GM23338 (cell line): ENCODE data around the gene AQP5. TPM values are rescaled to one million over a fixed set of nuclear protein-coding genes. Genes with fewer than 3 reads are reported as not detected.

Experiments
- ATAC-seq: fragments of 200-7000 bp; cut with Tn5 transposase; 3 replicates; pipeline ENCODE4 v1.9.1; 2020
- DNase-seq: peaks from one replicate; pipeline ENCODE4 v3.0.0-alpha.2; 2015; ENCODE audit warnings: low spot score
- H2AFZ ChIP-seq: fragments of 200-600 bp; sonication (generic); 2 replicates; pipeline ENCODE4 v1.8.0; 2016; ENCODE audit warnings: antibody characterized with exemption, mild to moderate bottlenecking, moderate library complexity
- H3F3A ChIP-seq: fragments of 200-600 bp; sonication (generic); replicated peaks from 2 replicates; pipeline ENCODE4 v1.8.0; 2017; ENCODE audit warnings: antibody characterized with exemption, mixed run types, low read depth
- H3K27ac ChIP-seq: fragments of 200-600 bp; sonication (generic); 2 replicates; pipeline ENCODE4 v1.6.1; 2016; ENCODE audit warnings: low read depth
- H3K27me3 ChIP-seq: fragments of 200-600 bp; sonication (generic); 2 replicates; pipeline ENCODE4 v1.8.0; 2016; ENCODE audit warnings: mild to moderate bottlenecking, mixed run types, moderate library complexity; ENCODE audit not compliant: insufficient read depth
- H3K36me3 ChIP-seq: fragments of 200-600 bp; sonication (generic); 2 replicates; pipeline ENCODE4 v1.8.0; 2016; ENCODE audit warnings: mild to moderate bottlenecking; ENCODE audit not compliant: insufficient read depth
- H3K4me1 ChIP-seq: fragments of 200-600 bp; sonication (generic); 2 replicates; pipeline ENCODE4 v1.8.0; 2016; ENCODE audit warnings: mild to moderate bottlenecking, moderate library complexity; ENCODE audit not compliant: insufficient read depth
- H3K4me2 ChIP-seq: fragments of 200-600 bp; sonication (generic); 2 replicates; pipeline ENCODE4 v1.7.1; 2017; ENCODE audit warnings: mixed run types
- H3K4me3 ChIP-seq: fragments of 200-600 bp; sonication (generic); 2 replicates; pipeline ENCODE4 v1.6.1; 2016; ENCODE audit warnings: mixed run types
- H3K79me2 ChIP-seq: fragments of 200-600 bp; sonication (generic); replicated peaks from 2 replicates; pipeline ENCODE4 v1.8.0; 2017; ENCODE audit warnings: mild to moderate bottlenecking; ENCODE audit not compliant: insufficient read depth
- H3K9me2 ChIP-seq: fragments of 200-600 bp; sonication (generic); 2 replicates; pipeline ENCODE4 v1.8.0; 2017; ENCODE audit not compliant: insufficient read depth
- H4K20me1 ChIP-seq: fragments of 200-600 bp; sonication (generic); replicated peaks from 2 replicates; pipeline ENCODE4 v1.8.0; 2017; ENCODE audit warnings: mild to moderate bottlenecking; ENCODE audit not compliant: insufficient read depth
- H3K27ac Mint-ChIP-seq: 2 replicates; pipeline ENCODE4 v1.8.0; 2020; ENCODE audit warnings: inconsistent platforms, mild to moderate bottlenecking, moderate library complexity, mixed read lengths
- H3K27me3 Mint-ChIP-seq: 3 replicates; pipeline ENCODE4 v1.8.0; 2022; ENCODE audit warnings: low read depth, mild to moderate bottlenecking, moderate library complexity, mixed read lengths, inconsistent platforms; ENCODE audit not compliant: insufficient read depth, poor library complexity
- H3K36me3 Mint-ChIP-seq: 3 replicates; pipeline ENCODE4 v1.8.0; 2021; ENCODE audit warnings: low read depth, mild to moderate bottlenecking, inconsistent platforms, moderate library complexity, mixed read lengths
- H3K4me1 Mint-ChIP-seq: 3 replicates; pipeline ENCODE4 v1.8.0; 2020; ENCODE audit warnings: mild to moderate bottlenecking, inconsistent platforms, mixed read lengths
- H3K4me3 Mint-ChIP-seq: 3 replicates; pipeline ENCODE4 v1.8.0; 2021; ENCODE audit warnings: moderate library complexity, mild to moderate bottlenecking, inconsistent platforms, mixed read lengths
- H3K9me3 Mint-ChIP-seq: 3 replicates; pipeline ENCODE4 v1.8.0; 2020; ENCODE audit warnings: moderate library complexity, mild to moderate bottlenecking, inconsistent platforms, mixed read lengths
- CTCF ChIP-seq, 2 experiments: fragments of 200-600 bp in 1 of 2; sonication (generic) in 1 of 2; conservative IDR thresholded peaks; 2 replicates each; pipeline versions ENCODE4 v1.5.1 to v1.6.1; 2016 to 2017; ENCODE audit warnings: antibody characterized with exemption in 2 of 2, low read depth in 2 of 2, mild to moderate bottlenecking in 2 of 2, moderate library complexity in 1 of 2
- ETS1 ChIP-seq: IDR thresholded peaks from 2 replicates; pipeline ENCODE4 v1.6.1; 2016; ENCODE audit warnings: antibody characterized with exemption
- NANOG ChIP-seq: IDR thresholded peaks from 2 replicates; pipeline ENCODE4 v1.6.1; 2016; ENCODE audit warnings: antibody characterized with exemption, borderline replicate concordance
- POLR2AphosphoS5 ChIP-seq: IDR thresholded peaks from 2 replicates; pipeline ENCODE4 v1.6.1; 2016; ENCODE audit warnings: antibody characterized with exemption, low read depth
- STAT1 ChIP-seq: IDR thresholded peaks from one replicate; pipeline ENCODE4 v1.6.1; 2016; ENCODE audit warnings: antibody characterized with exemption; ENCODE audit not compliant: unreplicated experiment
- ZNF114 ChIP-seq: fragments of 250-450 bp; sonication (Bioruptor Pico); IDR thresholded peaks from 2 replicates; pipeline ENCODE4 v1.5.0; 2020; ENCODE audit warnings: mild to moderate bottlenecking, moderate library complexity
- ZNF331 ChIP-seq: fragments of 250-450 bp; sonication (Bioruptor Pico); IDR thresholded peaks from 2 replicates; pipeline ENCODE4 v1.5.0; 2020; ENCODE audit warnings: low read depth, mild to moderate bottlenecking, moderate library complexity
- ZNF462 ChIP-seq: fragments of 250-450 bp; sonication (Bioruptor Pico); IDR thresholded peaks from 2 replicates; pipeline ENCODE4 v1.5.0; 2020; ENCODE audit warnings: mild to moderate bottlenecking, moderate library complexity
- polyA plus RNA-seq: library from polyadenylated mRNA; unstranded; fragments of >200 nt; fragmentation: Nextera tagmentation; extraction: Ambion mirVana; gene quantifications from 2 replicates; pipeline ENCODE4 v1.2.1, GENCODE V29; 2016
- total RNA-seq: library from RNA; depleted of rRNA; stranded (reverse); fragments of >200 nt; shearing (Covaris generic); gene quantifications from 2 replicates; pipeline ENCODE4 v1.2.3, GENCODE V29; 2014

AQP5 gene
- total and polyA plus RNA-seq, 2 experiments from 2014 or later = 1.3 to 2.2 TPM

GRCh38 chr12:49976557-49976956 is 14.9 kb downstream of the AQP5 start:
- Mint-ChIP-seq H3K4me3 (no peak overlapping the region), H3K9me3 (no peaks in the 10 kb centered on the region), H3K36me3 (no peaks in the 10 kb centered on the region), H3K27me3 (peaks cover 13% of the 10 kb centered on the region), H3K4me1 (peaks cover 30% of the 10 kb centered on the region), H3K27ac (no peak overlapping the region)
- TF ChIP-seq POLR2AphosphoS5 (no peak), NANOG (no peak), ZNF331 (CRISPR knock-in tag) (no peak)
- DNase-seq (no peak), ATAC-seq (no peak)
- Histone ChIP-seq H3K27me3 (no peaks in the 10 kb centered on the region), H3K36me3 (no peaks in the 10 kb centered on the region), H4K20me1 (no peaks in the 10 kb centered on the region), H3K4me1 (peaks cover 13% of the 10 kb centered on the region), H3K4me3 (no peak overlapping the region), H3F3A (no peaks in the 10 kb centered on the region), H2AFZ (no peak overlapping the region), H3K79me2 (no peaks in the 10 kb centered on the region), H3K4me2 (no peak overlapping the region), H3K9me2 (no peaks in the 10 kb centered on the region), H3K27ac (no peak overlapping the region)

- Histone ChIP-seq H3K4me1 (peaks cover 13% of the 10 kb centered on the region), H3K27me3 (no peaks in the 10 kb centered on the region), H3K9me2 (no peaks in the 10 kb centered on the region), H3K4me3 (no peak overlapping the region), H3F3A (no peaks in the 10 kb centered on the region), H4K20me1 (no peaks in the 10 kb centered on the region), H3K27ac (no peak overlapping the region), H2AFZ (no peak overlapping the region), H3K36me3 (no peaks in the 10 kb centered on the region), H3K4me2 (no peak overlapping the region), H3K79me2 (no peaks in the 10 kb centered on the region)
- Mint-ChIP-seq H3K36me3 (no peaks in the 10 kb centered on the region), H3K4me3 (no peak overlapping the region), H3K4me1 (peaks cover 30% of the 10 kb centered on the region), H3K27ac (no peak overlapping the region), H3K27me3 (peaks cover 11% of the 10 kb centered on the region), H3K9me3 (no peaks in the 10 kb centered on the region)
- TF ChIP-seq ZNF331 (CRISPR knock-in tag) (no peak), POLR2AphosphoS5 (no peak), STAT1 (no peak), ZNF462 (CRISPR knock-in tag) (no peak), CTCF (conservative IDR thresholded peaks at IDR 0.05; ENCODE audit: low read depth in 2 of 2) (no peak), NANOG (no peak), ETS1 (no peak), ZNF114 (CRISPR knock-in tag) (no peak)
- ATAC-seq (no peak), DNase-seq (no peak)
Observed at GRCh38 chr12:49978125-49978524, 16.5 kb downstream of the AQP5 start.
